ENCODE measurements around the gene PTCD2.
"Not testable (repeated sequence)": the region's sequence is repeated elsewhere in the genome, so short reads cannot be mapped to it uniquely, and the experiment has no call there.

Gene PTCD2

DNA sequence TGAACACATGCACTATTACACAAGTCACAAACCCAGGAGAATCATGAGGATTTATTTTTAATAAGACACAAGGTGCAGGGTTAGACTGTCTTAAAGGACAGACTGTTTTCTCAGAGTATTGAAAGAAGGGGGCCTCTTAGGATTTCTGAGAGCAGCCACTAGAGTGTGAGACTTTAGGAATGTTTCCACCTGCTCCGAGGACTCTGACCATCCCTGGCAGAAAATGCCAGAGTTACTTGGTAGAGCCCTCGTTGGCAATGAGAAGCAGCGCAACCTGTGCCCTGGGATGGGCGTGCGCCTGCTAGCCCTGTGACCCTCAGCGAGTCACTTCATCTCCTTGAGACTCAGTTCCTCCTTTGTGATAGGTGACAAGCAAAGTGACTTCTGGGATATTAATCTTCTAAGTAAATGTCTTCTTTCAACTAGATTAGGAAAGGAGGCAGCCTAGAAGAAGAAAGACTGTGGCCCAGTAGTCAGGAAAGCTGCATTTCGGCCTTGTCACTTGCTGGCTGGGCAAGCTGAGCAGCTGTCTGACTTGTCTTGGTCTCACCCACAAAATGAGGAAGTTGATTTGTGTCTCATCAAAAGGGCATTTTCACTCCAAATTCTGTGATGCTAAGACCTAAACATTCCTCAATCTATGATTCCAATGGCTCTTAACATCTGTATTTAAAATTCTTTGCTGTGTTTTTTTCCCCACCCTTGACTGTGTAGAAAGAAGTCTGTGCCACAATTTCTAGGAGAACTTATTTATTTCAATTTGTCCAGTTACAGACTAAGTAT, 60.5 kb downstream of the PTCD2 start:
- peak; percentile 65 to 68 for DNase-seq

- no peak for DNase-seq
Observed at GRCh38 chr5:72383280-72383679, 63.1 kb downstream of the PTCD2 start.

DNA sequence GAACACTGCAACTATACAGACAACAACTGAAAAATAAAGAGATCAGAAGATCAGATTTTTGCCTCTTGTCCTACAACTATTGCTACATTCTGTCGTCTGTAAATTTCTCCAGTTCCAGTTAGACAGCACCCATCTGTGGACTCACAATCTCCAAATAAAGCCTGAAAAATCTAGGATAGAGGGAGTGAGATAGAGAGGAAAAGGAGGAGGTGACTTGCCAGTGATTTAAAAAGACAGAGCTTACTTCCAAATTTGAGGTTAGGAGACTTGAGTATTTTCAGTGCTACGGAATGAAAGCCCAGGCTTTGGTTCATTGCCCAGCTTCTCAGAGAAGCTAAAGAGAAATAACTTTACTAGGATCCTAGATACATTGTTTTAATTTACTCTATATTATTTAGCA, 63.6 kb downstream of the PTCD2 start:
- no peak for DNase-seq

- DNase-seq = peak; percentile 81 to 89
Observed at GRCh38 chr5:72386639-72387038, 66.5 kb downstream of the PTCD2 start.

DNA sequence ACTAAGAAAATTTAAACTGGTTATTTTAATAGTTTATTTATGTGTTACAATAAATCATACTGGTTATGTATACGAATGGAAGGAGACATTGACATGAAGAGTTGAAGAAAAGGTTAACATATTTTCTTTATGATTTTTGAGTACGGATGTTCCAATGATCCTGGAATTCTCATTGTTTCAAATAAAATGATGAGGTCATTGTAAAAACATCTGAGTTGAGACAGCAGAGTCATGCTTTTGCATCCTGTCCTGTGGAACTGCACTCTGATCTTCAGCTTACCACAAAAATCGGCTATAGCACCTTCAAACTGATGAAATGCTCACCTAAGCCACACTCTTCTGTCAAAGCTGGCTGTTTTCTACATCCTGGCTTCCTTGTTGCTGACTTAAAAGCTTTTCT, 67.8 kb downstream of the PTCD2 start:
- DNase-seq = no peak

GRCh38 chr5:72388646-72389045, 68.5 kb downstream of the PTCD2 start:
- DNase-seq = no peak

DNA sequence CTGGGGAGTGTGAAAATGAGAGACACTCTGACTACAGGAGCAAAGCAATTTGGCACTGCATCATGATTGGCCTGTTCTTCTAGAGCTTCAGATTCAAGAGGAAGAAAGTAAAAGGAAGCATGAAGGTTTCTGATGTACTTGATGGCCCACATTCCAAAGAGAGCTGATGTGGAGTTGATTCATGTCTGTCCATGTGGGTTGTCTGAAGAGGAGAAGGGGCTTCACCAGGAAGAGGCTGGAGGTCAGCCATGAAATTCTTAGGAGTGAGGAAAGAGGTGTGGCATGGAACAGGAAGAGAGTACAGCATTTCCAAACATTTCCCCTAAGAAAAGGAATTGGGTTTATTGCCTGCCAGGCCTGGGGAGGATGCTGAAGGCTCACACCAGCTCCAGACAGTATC, 70.7 kb downstream of the PTCD2 start:
- no peak for DNase-seq

DNA sequence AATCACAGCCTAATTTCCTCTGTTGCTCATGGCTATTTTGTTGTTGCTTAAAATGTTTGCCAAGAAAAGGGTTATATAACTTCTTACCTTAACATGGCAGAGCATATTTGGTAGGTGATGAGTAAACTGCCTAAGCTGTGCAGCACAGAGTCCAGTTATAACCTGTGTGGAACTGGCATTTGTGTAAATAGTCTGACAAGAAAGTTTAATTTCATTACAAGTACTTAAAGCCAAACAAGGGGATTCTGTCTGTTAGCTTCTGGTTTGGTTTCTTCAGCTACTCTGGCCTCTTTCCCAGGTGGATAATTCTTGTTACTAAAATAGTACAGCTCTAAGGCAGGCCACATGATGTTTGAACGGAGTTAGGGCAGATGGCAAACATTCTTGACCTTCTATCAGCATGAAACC, 72.2 kb downstream of the PTCD2 start:
- no peak for DNase-seq

DNA sequence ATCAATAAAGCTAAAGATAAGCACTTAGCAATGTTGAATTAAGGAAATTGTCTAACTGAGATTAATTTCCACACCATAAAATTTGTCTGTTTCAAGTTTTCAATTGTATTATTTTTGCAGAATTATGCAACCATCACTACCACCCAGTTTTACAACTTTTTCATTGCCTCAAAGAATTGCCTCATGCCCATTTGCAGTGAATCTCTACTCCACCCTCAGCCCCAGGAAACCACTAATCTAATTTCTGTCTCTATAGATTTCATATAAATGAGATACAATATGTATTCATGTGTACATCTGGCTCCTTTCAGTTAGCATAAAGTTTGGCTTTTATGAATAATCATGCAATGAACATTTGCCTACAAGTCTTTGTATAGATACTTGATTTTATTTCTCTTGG, 72.9 kb downstream of the PTCD2 start:
- peak in 1 of 2 donors; percentile 63 for DNase-seq

DNA sequence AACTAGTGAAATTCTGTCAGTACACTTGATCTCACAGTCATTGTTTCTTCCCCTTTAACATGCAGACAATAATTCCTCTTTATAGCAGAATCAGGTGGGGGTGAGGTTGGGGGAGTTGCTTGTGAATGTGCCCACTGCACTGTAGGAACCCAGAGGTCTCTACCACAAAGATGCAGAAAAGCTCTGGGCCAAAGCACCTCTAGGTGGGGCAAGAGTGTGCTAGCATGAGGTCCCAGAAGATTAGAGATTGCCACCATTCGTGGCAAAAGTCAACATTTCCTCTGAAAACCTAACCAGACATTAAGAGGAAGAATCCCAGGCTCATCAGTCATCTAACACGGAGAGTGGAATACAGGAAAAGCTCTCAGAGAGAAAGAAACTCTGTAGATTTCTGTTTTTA, 74.5 kb downstream of the PTCD2 start:
- peak; percentile 55 to 60 for DNase-seq

GRCh38 chr5:72397836-72398235, 77.7 kb downstream of the PTCD2 start:
- no peak for DNase-seq

- no peak for DNase-seq
Observed at GRCh38 chr5:72400950-72401349, 80.8 kb downstream of the PTCD2 start.

- no peak for DNase-seq
Observed at GRCh38 chr5:72402381-72402890, 82.3 kb downstream of the PTCD2 start.

GRCh38 chr5:72402959-72403628, 82.9 kb downstream of the PTCD2 start:
- DNase-seq = no peak

- not testable (repeated sequence) for DNase-seq
Observed at GRCh38 chr5:72404771-72405170, 84.6 kb downstream of the PTCD2 start.

GRCh38 chr5:72407078-72407477, 86.9 kb downstream of the PTCD2 start:
- DNase-seq = no peak

- peak in 1 of 2 donors; percentile 19 for DNase-seq
Observed at GRCh38 chr5:72407541-72407940, 87.4 kb downstream of the PTCD2 start.

- no peak for DNase-seq
Observed at GRCh38 chr5:72408127-72408526, 88.0 kb downstream of the PTCD2 start.

- DNase-seq = peak; percentile 18 to 37
Observed at GRCh38 chr5:72408603-72409002, 88.4 kb downstream of the PTCD2 start.

DNA sequence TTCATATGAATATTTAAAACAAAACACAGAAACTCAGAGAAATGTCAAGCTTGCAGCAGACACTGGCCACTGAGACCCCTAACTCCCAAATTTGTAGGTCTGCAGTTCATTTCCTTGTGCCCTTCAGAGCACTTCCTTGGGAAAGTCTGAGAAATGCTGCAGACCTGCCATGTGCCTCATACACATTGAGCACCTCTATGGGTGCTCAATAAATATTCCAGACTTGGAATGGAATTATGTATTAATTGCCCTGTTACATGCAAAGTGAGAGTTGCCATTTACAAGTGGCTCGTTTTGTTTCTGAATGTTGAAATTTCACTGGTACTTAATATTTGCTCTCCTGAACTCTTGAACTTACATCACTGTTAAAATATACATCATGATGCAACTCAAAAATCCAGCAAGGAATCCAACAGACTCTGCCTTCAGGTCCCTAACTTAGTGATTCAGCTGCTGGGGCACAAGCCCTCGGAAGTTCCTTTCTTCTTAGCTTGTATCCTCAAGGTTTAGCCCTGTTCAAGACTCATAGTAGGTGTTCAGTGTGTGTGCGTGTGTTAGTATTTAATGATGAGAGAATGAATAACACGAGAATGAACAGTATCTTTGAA, 90.6 kb downstream of the PTCD2 start:
- DNase-seq = no peak

- no peak for DNase-seq
Observed at GRCh38 chr5:72412283-72413055, 92.3 kb downstream of the PTCD2 start.

DNA sequence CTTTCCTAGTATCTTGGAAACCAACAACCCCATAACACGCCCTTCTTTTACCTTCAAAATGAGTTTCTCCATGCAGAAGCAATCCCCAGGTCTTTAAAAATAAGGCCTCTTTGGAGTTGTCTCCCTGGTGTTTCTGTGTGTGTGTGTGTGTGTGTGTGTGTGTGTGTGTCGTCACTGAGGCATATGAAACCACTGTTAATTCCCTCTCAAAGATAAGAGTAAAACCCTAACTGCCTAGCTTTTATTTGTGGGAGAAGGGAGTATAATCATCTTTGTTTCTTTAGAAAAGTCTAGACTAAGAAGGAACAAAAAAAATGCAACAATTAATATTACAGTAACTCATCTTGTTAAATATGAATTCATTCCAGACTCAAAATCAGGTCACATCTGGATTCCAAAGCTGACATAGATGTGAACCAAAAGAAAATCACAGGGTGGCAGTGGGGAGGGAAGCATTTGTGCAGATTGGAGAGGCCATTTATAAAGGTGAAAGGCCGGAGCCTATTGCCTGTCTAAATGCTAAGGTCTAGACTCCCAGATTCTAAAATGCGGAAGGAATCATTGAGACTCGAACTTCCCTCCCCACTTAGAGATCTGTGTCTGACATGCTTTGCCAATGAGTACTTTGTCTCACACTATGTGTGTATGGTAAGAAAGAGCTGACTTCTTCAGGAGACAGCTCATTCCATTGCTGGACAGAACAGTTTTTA, 95.6 kb downstream of the PTCD2 start:
- no peak for DNase-seq
